HG02759 (cell line): Measurements from ENCODE around the gene DNAJB4.
"Not testable (repeated sequence)": the region's sequence is repeated elsewhere in the genome, so short reads cannot be mapped to it uniquely, and the experiment has no call there.

Experiments used
- ATAC-seq: cut with Tn5 transposase; IDR thresholded peaks from one replicate; pipeline ENCODE4 v1.9.1; 2021; ENCODE audit warnings: mild to moderate bottlenecking, moderate library complexity; ENCODE audit not compliant: unreplicated experiment

DNAJB4 gene

DNA sequence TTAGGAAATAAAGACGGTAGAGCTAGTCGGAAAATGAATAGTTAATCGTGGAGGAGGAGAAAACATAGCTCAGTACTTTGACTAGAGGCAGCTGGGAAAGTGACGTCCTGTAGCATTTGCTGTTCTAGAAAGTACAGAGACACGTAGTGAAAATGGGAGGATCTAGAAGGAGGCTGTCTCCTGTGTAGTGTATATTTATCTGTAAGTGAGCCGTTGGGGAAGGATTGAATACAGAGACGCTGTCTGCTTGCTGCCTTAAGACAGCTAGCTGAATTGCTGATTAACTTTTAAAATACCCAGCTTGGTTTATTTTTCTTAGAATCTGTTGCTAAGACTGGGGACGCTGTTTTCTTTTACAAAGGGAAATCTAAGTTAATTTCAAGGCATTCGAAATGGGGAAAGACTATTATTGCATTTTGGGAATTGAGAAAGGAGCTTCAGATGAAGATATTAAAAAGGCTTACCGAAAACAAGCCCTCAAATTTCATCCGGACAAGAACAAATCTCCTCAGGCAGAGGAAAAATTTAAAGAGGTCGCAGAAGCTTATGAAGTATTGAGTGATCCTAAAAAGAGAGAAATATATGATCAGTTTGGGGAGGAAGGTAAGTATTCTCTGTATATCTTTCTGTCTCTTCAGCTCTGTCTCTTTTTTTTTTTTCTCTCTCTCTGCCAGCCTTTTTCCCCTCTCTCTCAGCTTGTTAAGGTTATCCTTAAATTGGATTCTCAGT, at the start of gene DNAJB4:
DNAJB4 (plus strand) TSS at position 221 of the 729 bp plus-strand sequence; CDS start at position 393, 172 bp downstream.
- peak; percentile 99 for ATAC-seq

DNA sequence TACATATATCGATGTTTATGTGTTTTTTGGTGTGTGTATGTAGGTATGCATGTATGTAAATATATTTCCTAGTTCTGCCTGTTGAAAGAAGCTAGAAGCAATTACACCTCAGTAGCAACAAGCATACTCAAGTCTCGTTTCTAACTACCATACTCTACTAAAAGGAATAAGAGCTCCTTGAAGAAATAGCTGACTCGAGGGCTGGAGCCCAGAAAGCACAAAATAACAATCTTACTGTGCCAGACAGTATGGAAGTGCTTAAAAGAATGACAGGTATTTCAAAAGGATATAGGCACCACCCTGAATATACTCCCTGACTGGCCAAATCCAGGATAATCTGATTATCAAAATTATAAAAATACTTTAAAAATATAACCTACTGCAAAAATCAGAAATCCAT, 49.0 kb upstream of the DNAJB4 start:
- no peak for ATAC-seq

DNA sequence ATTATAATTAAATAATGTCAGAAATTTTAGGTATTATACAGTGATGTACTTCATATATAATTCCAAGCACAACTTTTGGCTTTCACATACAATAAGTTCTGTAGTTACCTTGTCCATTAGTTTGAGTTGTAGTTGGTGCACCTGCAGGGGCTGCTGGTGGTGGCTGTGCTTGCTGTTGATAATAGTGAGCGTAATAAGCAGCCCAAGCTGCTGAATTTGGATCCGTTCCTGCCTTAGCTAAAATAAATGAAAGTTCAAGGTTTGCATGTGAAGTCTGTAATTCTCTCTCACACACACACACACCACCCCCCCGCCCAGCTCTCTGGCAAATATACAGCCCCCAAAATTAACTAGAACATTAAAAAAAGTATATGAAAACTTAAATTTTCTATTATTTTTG, 48.3 kb upstream of the DNAJB4 start:
- no peak for ATAC-seq

DNA sequence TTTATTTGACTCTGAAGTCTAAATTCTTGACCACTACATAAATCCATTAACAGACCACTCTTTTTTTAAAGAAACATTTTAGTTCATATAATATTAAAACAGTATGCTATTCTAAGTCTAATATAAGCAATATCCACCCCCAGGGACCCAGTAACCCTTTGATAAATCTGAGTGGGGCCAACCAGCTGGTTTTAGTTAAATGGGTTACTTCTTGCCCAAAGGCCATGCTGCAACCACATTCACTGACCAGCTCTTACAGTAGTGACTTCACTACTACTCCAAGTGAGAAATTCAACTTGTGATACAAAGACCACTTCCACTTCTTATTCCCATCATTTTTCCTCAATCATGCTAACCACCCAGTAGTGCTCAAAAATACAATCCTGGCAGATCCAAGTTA, 46.3 kb upstream of the DNAJB4 start:
- ATAC-seq, result no peak

DNA sequence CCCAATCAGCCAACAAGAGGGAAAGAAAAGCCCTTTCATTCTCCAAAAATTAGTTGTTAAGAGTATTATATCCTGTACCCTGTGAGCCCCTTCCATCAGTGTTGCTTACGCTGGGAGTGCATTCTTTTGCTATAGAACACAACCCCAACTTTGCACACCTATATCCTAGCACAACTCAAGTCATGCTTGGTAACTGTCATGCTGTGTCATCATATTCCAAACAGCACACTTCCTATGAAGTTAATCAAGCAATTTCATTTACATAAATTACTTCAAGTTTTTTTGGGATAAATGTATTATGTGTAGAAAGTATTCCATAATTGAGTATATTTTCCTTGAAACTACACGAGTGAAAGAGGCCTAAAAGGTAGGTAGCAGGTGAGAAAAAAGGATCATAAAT, 45.9 kb upstream of the DNAJB4 start:
- ATAC-seq, result no peak

DNA sequence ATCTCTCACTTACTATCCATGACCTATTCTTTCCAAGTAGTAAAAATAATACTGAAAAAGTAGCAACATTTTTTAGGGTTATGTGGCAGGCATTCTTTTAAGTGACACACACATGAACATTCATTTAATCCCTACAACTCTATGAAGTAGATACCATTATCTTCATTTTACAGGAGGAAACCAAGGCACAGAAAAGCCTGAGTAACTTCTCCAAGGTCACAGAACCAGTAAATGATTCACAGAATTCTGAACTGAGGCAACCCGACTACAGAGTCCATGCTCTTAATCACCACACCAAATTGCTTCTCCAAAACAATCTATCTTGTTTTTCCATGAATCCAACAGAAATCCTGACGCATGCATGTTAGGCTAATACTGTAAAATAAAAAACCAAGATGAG, 43.3 kb upstream of the DNAJB4 start:
- ATAC-seq, result no peak

DNA sequence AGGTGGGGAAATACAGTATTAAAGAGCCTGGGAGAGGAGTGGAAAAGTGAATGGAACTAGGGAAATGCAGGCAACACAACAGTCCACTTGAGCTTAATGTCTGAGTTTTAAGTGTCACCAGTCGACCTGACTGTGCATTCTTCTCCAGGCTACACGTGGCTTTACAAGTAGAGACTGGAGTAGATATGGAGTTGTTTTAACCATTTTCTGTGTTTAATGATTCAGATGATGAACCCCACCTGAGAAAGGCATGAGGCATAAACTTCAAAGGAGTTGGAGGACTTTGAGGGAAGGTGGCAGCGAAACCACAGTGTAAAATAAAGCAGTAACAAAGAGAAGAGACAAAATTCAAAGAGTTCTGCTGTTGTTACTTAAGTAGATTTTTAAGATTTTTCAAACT, 38.4 kb upstream of the DNAJB4 start:
- ATAC-seq, result no peak

DNA sequence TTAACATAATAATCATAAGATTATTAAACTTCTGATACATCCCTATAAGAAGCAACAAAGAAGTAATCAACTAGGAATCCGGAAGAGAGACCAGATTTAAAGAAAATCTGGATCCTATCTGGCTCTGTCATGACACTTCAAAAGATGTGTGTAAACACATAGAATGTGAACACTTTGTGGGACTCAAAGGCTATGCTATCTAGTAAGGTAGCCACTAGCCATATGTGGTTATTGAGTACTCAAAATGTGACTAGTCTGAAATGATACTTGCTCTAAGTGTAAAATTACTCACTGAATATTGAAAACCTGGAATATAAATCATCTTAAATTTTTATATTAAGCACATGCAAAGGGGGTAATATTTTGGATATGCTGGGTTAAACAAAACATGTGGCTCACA, 34.5 kb upstream of the DNAJB4 start:
- no peak for ATAC-seq

DNA sequence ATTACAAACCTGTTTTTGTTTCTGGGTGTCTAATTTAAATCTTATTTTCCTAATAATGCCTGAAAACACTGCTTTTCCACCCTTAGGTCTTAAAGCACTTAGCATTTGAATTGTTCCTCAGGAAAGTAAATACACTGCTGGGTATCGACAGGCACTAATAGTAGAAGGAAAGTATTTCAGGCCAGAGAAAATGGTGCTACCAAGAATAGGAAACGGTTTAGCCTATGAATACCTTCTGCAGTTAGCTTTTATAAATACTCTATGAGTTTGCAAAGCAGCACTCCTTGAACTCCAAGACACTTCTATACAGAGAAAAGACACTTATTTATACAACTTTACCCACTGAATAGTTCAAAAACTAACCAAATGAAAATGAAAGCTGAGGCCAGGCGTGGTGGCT, 32.7 kb upstream of the DNAJB4 start:
- ATAC-seq, result no peak

DNA sequence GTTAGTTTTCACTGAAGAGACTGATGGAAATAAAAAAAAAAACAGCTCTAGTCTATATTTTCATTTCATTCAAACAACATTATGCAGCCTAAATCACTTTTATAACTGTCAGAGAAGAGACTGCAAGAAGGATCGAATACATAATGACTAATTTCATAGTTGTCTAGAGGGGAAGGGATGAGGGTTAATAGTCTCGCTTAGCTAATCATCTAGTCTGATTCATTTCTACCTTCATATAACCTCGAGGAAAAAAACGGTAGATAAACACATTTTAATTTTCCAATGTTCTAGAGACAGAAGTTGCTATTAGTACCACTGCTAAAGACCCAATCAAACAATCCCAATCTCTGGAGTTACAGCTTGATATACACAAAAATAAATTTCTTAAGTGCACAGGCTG, 29.4 kb upstream of the DNAJB4 start:
- ATAC-seq, result no peak

DNA sequence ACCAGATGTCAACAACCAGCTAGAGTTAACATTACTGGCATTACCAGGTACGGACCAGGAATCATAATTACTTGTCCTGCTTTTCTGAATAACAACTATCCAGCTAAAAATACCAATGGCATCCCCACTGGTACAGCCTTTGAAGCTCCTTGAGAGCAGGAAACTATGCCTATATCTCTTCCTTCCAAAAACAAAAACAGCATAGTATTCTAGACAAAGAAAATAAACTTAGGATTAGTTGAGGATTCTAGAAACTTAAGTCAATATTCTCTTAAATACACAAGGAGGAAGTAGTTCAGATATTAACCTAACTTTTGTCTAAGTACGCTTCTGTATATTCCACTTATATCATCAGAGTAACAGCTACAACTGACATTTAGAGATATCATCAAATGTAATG, 28.8 kb upstream of the DNAJB4 start:
- ATAC-seq, result no peak

DNA sequence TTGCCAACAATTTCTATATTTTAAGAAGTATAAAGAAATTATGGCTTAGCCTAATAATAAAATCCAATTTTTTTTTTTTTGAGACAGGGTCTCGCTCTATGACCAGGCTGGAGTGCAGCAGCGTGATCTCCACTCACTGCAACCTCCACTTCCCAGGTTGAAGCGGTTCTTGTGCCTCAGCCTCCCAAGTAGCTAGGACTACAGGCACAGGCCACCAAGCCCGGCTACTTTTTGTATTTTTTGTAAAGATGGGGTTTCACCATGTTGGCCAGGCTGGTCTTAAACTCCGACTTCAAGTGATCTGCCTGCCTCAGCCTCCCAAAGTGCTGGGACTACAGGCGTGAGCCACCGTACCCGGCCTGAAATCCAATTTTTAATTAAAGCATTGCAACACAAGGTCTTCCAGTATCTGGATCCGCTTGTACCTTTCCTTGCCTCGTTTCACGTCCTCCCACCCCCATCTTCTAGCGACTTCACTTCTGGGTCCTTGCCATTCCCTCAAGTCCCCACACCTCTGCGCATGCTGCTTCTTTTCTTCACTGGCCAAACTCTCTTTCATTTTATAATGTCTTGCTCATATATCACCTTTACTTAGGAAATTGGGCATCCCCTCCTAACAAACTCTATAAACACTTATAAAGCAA, 28.2 kb upstream of the DNAJB4 start:
- no peak for ATAC-seq

DNA sequence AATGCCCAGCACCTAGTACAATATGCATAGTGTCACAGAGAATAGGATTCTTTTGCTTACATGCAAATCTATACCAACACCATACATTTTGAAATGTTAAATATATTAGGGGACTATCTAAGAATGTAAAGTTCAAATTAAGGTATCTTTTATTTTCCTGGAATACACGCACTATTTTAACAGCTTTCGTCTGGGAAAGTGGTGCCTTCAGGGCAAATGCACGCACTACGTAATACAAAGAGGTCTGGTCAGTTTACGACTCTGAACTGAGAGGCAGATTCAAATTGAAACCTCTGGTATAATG, 26.8 kb upstream of the DNAJB4 start:
- ATAC-seq, result no peak

DNA sequence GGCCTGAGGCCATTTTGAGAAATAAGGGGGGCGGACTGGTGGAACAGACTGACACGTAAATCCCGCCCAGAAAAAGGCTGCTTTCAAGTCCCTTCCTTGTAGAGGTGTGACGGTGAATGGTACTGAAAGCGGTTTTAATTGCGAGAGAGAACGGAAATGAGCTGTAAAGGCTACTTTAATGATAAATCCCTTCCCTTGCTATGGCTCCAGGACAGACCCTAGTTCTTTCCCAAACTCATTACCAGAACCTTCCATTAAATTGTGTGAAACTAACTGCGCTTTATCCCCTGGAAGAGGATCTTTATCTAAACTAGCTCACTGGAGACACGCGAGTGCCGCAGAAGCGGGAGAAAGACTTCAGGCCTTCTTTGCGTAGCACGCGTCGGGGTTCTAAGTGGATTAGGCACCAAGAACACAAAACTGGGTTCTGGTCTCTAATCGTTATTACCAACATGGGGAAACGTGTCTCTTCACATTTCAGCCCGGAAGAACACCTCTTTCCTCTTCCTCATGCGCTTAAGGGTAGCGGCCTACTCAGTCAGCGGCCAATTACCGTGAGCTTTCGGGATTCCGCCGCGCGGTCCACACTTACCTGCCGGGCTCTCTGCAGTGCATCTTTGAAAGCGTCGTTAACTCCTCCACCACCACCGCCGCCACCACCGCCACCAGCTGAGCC, 26.3 kb upstream of the DNAJB4 start:
- peak; percentile 67 for ATAC-seq

DNA sequence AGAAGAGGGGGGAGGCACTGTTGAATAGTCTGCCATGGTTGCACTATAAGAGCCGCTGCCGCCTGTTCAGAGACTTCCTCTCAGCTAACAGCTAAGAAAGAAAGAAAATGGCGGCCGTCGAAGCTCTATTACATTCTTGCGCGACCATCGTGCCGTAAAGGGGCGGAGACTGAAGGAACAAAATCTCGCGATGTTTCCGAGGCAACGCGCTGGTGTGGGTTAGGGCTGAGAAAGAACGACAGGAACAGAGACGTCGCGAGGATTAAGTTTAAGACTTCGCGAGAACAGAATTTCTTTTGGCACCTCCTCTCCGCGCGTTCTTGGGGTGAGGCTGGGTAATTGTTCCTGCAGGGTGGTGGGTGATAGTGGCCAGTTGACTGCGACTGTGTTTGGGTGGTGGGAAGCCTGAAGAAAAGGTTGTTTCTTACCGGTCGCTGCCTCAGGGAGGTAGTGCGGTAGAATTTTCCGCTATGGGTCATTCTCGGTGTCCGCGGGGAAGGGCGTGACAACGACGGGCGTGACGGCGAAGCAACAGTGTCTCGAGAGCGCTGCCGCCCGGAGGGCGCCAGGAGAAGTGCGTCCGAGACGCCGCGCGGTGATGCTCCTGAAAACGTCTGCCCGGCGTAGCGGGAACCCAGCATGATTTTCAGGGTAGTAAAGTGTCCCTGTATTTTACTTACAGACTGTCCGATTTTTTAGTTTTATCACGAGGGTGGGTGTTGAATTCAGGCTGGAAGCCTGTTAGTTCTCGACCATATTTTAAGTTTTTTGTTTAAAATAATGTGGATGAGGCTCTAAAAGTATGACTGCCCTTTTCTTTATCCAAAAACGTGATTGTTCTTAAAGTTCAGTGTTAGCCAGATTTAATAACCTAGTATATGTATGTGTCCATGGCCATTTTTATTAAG, 25.5 kb upstream of the DNAJB4 start, which contains the start of gene FUBP1:
FUBP1 (minus strand) TSS at position 104 of the 908 bp plus-strand sequence; CDS start at position 36, 68 bp downstream.
- peak; percentile 79 for ATAC-seq

DNA sequence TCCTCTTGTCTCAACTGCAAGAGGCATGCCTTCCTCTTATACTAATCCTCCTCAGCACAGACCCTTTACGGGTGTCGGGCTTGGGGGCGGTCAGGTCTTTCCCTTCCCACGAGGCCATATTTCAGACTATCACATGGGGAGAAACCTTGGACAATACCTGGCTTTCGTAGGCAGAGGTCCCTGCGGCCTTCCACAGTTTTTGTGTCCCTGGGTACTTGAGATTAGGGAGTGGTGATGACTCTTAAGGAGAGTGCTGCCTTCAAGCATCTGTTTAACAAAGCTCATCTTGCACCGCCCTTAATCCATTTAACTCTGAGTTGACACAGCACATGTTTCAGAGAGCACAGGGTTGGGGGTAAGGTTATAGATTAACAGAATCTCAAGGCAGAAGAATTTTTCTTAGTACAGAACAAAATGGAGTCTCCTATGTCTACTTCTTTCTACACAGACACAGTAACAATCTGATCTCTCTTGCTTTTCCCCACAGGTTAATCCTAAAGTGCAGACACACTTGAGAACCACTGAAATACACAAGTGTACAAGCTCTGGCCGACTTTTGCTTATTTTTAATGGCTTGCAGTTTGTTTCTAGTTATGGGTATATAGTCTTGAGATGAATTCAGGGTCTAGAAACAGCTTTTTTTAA, 21.3 kb upstream of the DNAJB4 start:
- not testable (repeated sequence) for ATAC-seq

DNA sequence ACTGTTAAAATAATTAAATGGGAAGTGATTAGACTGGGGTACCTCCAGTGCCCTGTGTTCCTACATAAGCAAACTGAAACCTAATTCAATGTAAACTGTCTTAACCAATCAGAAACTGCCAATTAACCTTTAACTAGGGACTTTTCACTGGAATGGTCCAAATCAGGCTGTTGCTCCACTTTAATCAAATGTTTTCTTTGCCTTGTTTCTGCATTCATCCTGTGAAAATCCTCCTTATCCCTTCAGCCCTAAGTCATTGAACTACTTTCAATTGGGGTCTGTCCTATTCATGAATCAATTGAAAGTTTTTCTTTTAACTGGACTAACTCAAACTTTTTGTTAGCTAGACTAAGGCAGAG, 20.8 kb upstream of the DNAJB4 start:
- ATAC-seq, result no peak

DNA sequence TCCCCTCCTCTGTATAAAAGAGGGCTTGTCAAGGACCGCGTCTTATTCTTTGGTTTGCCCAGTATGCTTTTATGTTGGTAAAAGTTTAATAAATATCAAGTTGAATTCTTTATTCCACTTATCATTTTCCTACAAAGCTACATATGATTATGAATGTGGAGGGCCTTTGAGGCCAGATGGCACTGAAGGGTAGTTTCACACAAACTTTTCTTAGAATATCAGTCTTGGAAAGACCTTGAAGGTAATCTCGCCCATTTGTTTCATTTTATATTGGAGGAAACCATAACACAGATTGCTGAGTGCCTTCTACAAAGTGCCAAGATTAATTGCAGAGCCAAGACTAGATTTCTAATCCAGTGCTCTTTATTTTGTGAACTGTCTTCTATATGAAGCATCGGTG, 20.1 kb upstream of the DNAJB4 start:
- no peak for ATAC-seq

DNA sequence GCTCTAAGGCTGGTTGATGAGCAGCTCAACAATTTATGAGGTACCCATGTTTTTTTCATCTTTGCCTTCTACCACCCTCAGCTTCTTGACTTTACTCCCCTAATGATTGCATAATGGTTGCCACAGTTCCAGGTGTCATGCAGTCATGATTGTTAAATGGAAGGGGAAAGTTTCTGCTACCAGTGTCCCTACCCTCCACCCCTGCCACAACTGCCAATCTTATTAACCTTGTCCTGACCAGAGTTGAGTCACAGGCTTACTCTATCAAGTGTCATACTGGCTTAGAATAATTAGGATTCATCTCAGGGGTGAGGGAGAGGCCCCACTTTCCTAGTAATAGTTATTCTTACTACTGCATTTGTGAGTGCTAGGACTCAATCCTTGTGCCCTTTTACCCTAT, 17.9 kb upstream of the DNAJB4 start:
- no peak for ATAC-seq

DNA sequence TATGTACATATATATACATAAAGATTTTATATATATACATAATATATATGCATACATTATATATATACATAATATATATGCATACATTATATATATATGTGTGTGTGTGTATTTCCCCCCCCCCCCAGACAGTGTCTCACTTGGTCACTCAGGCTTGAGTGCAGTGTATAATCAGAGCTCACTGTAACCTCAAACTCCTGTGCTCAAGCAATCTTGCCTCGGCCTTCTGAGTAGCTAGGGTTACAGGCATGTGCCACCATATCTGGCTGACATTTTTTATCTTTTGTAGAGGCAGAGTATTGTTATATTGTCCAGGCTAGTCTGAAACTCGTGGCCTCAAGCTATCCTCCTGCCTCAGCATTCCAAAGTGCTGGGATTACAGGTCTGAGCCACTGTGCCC, 16.8 kb upstream of the DNAJB4 start:
- ATAC-seq, result no peak

DNA sequence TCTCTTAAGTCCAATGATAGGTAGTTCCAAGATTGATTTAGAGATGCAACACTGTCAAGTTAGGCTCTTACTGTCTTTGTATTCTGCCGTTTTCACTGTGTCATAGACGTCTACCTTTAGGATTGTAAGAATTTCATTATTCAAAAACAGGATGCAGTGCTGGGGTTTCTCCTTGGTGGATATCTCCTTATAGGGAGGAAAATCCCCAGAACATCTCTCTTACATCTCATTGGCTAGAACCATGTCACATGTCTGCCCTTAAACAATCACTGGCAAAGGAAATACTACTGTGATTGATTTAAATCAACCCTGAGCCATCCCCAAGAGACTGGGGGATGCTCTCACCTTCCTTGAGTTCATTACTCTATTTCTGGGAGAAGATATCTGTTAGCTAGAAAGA, 15.0 kb upstream of the DNAJB4 start:
- no peak for ATAC-seq
